Measurements from ENCODE around the gene ADAMTSL1.

Gene ADAMTSL1

DNA sequence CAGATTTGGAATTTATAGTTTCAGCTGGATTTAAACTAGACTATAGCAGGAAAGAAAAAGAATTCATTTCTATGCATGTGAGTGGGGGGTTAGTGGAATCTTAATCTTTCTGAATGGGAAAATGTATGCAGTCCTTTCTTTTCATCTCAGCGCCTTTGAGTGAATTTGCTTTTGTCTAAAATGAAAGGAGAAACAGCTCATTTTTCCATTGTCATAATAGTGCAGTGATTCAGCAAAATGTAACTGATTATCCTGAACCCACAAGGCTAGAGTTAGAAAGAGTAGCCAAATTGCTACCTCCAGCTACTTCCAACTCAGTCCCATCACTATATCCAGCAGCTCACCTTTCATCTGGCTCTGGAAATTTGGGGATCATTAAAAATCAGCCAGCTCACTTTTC is 134.4 kb downstream of the ADAMTSL1 start:
- no peak for DNase-seq

DNA sequence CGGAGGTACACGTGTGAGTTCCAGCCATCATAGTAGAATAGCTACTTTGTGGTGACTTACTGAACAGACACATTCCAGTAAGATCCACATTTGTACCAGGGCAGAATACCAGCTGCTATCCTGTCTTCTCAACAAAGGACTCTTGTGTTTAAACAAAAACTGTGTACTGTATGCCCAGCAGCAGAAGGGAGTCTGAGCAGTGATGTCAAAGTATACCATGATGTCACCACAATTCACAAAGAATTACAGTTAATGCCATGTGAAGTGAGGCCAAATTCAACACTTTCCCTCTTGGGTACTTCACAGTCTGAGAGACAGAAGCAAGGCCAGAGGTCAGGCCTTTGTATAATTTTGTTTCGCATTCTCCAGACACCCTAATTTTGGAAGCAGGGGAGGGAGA is 137.0 kb downstream of the ADAMTSL1 start:
- DNase-seq = peak; percentile 32

DNA sequence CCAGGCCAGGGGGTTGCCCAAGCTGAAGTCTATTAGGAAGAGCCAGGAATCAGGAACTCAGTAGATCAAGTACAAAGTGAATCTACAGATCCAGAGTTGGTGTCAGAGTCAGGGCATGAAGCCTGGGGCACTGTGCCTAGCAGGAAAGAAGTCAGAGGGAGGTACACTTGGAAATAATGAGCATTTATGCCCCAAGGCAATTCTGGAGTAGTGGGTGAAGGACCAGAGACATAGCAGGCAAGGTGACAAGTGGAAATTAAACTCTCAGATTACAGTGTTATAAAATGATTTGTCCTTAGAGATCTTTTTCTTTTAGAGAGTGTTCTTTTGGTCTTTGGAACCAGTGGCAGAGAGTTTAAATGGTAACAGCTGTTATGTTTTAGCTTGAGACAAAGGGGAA is 138.0 kb downstream of the ADAMTSL1 start:
- DNase-seq = peak; percentile 52

DNA sequence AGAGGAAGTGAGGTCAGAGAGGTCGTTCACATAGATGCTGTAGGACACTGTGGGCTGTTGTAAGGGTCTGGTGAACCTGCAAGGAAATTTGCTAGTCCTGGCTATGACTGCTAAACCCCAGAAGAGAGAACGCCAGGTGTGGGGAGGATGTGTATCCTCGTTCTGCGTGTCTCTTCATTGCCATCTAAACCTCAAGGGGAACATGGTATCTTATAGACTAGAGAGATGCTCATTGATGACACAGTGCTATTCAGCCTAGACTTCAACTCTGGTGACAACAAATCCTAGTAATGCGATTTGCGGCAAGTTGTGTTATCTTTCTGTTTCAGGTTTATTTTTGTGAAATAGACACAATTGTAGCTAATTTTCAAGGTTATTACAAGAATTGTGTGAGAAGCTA is 140.2 kb downstream of the ADAMTSL1 start:
- DNase-seq = no peak

DNA sequence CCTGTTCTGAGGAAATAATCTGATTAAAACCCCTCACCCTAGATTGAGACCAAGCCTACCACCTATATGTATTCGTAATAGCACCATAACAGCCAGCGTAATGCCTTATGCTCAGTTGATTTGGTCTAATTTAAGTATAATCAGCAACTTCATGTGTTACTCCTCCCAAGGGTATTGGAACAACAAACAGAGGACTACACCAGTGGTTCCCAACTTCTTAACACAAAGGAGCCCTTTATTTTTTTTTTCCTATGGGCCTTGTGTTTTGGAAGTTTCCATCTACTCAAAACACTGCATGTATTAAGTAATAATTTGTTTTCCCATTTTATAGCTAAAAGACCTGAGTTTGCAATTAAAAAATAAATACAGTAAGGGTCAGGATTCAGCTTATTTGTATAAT is 140.7 kb downstream of the ADAMTSL1 start:
- DNase-seq = no peak

DNA sequence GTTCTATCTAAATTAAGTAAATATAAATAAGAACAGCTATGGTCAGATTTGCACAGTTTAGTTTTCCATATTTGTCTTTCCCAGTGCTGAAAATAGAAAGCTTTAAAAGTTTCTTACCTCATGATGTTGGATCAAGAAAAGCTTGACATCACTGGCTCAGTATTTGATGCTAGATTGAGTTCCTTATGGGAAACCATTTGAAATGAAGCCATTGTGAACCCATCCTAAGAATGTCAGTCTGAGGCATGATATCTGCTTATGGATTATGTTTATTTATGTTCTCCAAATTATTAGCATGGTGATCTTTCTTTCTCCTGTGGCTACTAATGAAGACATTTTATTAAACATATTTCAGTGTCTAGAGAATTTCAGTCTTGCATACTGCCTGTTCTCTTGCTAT is 143.0 kb downstream of the ADAMTSL1 start:
- no peak for DNase-seq

DNA sequence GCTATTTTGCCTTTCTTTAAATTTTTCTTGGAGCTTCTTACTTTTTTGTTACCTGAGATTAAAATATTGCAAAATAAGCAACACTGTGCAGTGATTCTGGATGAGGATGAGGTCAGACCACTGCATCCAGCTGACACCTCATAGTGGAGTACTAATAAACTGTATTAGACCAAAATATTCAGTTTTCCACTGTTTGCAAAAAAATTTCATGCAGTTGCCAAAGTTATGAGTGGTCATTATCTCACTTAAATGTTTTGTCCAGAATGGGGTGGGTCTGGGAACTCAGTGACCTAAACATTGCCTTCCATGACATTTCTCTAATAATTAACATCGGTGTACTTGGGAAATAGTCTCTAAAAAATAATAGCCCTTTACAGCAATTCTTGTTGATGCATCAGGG is 143.8 kb downstream of the ADAMTSL1 start:
- no peak for DNase-seq

DNA sequence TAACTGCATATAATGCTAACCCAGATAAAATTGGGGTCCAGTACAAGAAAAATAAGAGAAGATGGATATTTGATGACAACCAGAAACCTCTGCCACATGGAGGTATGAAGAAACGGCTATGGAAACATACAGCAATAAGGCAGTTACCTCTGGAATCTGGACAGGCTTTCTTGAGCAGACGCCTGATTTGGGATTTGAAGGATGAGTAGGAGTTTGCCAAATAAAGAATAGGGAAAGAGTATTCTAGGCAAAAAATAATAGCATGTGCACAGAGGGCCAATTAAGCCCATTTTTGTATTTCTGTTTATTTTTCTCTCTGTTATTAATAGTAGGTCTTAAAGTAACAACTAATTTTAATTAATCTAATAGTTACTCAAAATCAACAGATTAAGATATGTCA is 144.9 kb downstream of the ADAMTSL1 start:
- no peak for DNase-seq

DNA sequence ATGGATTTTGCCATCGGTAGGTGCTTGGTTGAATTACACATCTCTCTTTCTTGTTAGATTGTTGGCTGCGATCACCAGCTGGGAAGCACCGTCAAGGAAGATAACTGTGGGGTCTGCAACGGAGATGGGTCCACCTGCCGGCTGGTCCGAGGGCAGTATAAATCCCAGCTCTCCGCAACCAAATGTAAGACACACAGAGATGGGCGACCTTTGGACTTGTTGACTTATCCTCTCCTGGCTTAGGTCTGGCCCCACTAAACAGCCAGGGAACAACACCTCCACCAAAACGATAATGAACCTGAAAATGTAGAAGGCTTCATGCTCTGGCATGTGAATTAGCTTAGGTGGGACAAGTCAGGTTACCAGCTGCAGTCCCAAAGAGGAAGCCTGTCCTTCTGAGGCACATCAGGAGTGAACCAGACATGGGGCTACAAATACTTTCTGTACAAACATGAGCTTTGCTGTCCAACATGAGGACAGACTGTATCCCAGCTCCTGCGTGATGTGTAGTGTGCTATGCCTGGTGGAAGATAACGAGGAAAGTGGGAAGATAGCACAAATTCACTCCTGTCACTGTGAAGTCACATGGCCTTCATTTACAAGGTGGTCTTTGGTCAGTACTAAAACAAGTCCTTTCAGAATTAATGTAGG is 148.4 kb downstream of the ADAMTSL1 start:
- no peak for DNase-seq

DNA sequence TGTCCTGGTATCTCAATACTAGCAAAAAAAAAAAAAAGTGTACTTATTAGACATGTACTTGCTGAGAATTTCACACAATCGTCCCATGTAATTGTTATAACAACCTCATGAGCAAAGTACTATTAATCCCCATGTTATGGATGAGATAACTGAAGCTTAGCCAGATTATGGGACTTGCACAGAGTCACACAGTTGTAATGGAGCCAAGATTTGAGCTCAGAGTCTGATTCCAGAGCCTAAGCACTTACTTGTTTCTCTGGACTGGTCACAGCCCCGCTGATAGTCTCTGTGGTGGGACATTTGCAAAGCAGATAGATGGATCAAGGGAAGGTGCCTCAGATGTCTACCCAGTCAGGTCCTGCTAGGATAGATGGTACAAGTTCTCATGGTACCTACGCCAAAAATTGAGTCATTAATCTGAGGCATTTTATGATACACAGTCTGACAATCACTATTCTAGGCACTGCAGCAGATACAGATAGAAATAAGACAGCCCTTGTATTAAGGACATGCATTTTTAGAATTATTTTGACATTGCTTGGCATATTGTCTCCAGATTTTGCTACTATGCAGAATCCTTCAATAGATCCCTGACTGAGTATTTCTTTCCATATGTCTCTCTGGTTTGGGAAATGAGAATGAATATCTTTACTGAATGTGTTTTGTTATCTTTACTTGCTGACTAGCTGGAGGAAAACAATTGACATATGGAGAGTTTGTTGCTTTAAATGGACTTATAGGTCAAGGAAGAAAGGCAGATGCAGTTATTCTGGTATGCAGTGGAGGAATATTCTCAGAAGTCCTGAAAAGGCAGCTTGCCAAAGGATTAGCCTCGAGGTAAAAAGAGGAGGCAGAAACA is 149.5 kb downstream of the ADAMTSL1 start:
- no peak for DNase-seq

DNA sequence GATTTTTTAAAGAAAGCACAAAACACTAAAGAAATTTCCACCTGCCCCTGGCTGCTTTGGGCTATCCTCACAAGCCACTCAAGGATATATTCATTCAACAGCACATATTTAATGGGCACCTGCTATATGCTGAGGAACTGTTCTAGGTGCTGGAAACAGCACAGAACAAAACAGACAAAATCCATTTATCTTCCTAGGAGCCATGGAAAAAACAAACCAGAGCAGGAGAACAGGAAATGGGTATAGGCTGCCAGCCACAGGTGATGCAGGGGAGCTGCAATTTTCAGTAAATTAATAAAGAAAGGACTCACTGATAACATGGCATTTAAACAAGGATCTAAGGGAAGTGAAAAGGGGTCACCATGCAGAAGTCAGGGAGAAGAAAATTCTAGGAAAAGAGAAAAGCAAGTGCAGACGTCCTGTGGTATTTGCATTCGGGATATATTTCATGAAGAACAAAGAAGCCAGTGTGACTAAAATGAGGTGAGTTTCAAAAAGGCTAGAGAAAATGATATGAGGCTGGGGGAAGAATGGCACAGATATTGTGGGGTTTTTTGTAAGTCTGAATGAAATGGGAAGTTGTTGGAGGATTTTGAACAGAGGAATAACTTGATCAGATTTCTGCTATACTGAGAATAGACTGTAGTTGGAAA is 152.2 kb downstream of the ADAMTSL1 start:
- DNase-seq = no peak

DNA sequence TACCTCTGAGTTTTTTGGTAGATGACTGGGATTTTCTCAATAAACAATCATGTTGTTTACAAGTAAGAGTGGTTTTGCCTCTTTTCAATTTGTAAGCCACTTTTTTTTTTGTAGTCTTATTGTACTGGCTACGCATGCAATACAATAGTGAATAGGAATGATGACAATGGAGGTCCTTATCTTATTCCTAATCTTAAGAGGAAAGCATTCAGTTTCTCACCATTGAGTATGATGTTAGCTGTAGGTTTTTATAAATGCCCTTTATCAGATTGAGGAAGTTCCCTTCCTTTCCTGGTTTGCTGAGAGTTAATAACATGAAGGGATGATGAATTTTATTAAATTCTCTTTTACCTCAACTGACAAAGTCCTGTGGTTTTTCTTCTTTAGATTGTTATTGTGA is 155.2 kb downstream of the ADAMTSL1 start:
- DNase-seq = no peak

DNA sequence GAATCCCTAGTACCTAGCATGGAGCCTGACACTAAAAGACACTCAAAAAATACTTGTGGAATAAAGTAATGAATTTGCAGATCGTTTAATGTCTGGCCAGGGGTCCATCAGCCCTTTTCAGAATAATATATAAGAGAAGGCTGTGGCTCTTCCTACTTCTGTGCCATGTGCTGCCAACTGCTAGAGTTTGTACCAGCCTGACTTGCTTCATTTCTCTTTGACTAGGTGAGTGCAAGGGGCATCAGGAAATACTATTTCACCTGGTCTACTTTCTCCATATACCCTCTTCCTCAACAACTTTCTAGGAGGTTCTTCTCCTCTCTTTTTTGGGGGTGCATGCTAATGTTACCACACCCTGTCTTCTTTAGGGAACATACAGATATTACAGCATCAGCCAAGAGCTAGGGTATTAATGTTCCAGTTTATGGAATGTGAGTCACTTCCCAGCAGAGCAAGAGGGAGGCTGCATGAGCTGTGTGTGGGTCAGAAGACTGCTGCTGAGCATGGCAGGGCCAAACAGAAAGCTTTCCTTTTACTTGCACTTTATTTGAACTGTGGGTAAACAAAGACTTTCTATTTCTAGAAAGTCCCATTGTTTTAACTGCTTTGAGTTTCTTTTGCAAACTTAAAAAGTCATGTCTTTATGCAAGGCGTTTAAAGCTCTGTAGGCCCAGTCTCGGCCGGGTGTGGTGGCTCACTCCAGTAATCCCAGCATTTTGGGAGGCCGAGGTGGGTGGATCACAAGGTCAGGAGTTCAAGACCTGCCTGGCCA is 158.9 kb downstream of the ADAMTSL1 start:
- no peak for DNase-seq

DNA sequence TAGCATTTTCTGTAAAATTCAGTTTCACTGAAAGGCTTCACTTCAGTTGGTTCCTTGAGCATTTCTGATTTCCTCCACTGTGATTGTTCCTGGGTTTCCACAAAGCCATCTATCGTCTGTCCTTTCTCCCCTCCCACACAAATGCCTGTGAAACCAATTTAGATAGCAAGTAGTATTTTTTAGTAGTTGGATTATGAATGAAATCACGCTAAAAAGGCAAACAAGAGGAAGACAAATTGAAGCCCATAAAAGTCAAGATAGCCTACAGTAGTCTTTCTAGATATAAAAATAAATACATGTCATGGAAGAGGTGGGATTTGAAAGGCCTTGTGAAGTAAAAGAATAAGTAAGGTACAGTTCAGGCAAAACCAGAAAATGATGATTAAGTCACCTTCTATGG is 162.8 kb downstream of the ADAMTSL1 start:
- no peak for DNase-seq

DNA sequence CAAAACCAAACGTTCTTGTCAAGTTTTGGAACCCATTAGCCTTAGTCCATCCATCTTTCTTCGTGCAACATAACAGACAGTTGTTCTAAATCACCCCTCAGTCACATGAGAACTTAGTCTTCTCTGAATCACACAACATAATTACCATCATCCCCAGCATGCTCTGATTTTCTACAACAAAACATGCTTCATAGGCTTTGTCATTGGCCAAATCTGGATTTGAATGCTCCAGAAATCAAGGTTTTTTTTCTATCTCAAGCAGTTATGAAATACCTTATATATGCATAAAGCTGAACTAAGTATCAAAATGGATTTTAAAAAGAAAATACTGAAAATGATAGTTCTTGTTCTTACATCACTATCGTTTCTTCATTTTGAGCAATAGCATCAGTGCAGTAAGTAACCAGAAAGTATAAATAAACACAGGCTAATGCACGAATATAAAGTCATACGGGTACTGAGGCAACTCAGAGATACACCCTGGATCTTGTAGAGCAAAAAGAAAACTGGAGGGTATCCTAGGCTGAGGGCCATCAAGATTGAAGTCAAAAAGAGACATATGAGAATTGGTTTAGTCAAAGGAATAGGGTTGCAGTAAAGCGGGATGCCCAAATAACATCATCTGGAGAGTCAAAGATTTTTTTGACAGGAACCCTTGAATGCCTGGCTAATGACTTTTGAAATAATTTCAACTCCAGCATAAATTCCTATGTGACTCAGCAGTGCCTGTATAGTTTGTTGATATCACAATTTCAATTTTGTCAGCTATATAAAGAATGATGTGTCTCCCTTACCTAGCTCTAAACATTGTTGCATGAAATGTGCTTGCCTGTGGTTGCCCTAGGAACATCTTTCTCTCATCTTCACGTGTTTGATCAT is 164.7 kb downstream of the ADAMTSL1 start:
- no peak for DNase-seq

DNA sequence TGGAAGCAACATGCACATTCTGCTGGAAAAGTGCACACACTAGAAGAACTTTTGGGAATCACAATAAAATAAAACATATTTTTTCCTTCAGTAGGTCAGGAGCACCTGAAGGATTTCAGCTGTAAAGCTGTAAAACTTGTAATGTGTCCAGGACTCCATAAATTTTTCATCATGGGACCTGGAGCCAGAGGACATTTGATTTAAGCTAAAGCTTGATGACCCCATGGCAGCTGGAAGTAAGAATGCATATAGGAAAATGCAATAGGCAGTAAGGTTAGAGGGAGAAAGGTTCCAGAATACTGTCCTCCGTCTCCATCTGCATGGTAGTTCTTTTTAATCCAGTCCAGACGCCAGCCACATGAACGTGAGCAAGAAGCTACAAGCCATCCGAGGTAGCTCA is 166.0 kb downstream of the ADAMTSL1 start:
- DNase-seq = peak; percentile 43

DNA sequence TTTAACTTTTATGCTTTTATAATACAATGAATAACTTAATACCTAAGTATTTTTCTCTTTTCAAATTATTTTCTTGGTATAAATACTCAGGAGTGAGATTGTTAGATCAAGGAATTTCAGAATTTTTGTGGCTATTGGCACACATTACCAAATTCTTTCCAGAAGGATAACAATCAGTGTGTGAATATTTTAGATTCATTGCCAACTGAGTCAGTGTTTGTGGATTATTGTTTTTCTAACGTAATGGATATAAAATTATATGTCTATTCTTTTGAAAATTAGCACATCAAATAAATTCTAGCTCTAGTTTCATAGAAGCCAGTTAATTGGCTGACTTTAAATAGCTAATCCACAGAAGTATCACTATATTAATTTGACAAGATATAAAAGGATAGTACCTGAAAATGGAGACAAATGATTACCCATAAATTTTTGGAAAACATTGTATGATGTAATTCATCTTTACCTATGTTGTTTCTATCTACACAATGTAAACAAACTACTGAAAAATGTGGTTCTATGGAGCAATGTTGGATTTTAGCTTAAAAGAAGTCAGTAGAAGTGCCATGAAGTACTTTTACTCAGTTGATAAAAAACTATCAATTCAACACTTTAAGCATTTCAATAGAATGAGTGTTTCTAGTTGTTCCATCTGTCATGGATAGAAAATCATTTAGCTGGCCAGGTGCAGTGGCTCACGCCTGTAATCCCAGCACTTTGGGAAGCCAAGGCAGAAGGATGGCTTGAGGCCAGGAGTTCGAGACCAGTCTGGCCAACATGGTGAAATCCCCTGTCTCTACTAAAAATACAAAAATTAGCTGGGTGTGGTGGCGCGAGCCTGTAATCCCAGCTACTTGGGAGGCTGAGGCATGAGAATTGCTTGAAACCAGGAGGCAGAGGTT is 185.1 kb downstream of the ADAMTSL1 start:
- no peak for DNase-seq

DNA sequence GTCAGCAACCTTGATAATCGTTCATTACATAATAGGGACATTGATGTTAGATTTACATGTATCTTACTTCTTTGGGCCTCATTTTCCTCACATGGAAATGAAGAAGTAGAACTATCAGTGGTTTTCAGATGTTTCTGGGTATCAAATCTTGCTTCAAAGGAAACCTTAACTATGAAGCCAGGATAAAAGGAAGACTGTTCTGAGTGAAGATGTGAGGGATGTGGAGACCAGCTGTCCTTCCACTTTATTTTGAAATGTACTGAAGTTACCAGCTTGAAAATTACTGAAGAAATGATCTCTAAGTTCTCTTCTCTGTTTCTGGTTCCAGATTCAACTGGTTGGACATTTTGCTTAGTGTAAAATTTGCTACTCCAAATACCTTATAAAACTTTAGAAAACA is 186.0 kb downstream of the ADAMTSL1 start:
- DNase-seq = no peak

DNA sequence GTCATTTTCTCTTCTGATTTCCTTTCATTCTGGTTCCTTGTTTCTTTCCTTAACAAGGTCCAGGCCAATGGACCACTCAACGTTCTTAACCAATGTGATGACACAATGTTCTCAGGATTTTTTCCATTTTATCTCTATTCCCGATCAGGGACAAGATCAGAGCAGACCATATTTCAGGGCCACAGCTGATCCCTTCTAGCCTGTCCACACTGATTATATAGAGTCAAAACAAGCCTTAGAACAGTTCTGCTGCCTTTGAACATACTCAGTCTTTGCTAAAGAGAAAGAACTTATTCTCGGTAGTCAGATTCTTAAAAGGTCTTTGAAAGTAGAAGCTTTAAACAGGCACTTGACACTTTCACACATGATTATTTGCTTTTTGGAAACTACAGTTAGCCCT is 188.4 kb downstream of the ADAMTSL1 start:
- DNase-seq = no peak

DNA sequence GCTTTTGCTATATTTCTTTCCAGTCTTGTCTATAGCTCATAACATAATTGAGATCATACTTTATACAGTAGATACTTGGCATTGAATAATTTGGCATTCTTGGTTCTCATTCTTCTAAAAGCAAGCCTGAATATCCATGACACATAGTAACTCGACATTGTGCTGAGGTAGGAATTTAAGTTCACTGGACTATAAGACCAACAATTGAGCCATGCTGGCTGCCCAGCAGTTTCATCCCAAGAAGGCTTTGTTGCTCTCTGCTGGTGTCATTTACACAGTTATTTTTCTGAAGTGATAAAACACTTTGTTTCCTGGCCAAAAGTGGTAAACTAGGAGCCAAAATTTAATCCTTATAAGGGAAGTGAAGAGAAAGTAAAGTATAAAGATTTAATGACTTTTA is 192.0 kb downstream of the ADAMTSL1 start:
- DNase-seq = no peak

DNA sequence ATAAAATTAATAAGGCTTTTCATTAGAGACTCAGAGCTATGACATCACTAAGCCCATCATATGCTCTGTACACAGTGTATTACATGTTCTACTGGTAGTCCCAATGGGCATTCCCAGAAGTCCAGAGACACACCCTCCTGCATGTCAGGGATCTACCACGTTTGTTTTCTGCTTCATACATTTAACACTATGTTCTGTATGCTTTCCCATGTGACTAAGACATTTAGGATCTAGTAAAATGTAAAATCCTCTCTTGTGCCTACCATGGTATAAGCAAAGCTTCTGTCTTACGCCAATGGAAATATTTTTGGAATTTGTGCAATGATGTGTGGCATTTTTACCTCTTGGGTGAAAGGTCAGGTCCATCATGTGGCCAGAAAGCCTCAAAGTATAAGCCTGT is 192.4 kb downstream of the ADAMTSL1 start:
- DNase-seq = no peak
